PFSK-1 (cell line): ENCODE measurements around the gene NTN1.

ENCODE experiments used
- TAF1 ChIP-seq: IDR thresholded peaks from 2 replicates; pipeline ENCODE4 v1.6.1; 2012; ENCODE audit warnings: low read length, control low read depth, borderline replicate concordance; ENCODE audit not compliant: insufficient read depth
- TF ChIP-seq, protein P1 (sequence below), 2 experiments: IDR thresholded peaks; 2 replicates each; pipeline versions ENCODE4 v1.6.1 to v1.8.0; 2011 to 2012; ENCODE audit warnings: low read depth in 2 of 2, low read length in 2 of 2, control low read depth in 1 of 2, inconsistent platforms in 1 of 2, mild to moderate bottlenecking in 1 of 2, moderate library complexity in 1 of 2; ENCODE audit not compliant: insufficient read depth in 1 of 2

- TF ChIP-seq TAF1 = no peak
- TF ChIP-seq, protein P1, sequence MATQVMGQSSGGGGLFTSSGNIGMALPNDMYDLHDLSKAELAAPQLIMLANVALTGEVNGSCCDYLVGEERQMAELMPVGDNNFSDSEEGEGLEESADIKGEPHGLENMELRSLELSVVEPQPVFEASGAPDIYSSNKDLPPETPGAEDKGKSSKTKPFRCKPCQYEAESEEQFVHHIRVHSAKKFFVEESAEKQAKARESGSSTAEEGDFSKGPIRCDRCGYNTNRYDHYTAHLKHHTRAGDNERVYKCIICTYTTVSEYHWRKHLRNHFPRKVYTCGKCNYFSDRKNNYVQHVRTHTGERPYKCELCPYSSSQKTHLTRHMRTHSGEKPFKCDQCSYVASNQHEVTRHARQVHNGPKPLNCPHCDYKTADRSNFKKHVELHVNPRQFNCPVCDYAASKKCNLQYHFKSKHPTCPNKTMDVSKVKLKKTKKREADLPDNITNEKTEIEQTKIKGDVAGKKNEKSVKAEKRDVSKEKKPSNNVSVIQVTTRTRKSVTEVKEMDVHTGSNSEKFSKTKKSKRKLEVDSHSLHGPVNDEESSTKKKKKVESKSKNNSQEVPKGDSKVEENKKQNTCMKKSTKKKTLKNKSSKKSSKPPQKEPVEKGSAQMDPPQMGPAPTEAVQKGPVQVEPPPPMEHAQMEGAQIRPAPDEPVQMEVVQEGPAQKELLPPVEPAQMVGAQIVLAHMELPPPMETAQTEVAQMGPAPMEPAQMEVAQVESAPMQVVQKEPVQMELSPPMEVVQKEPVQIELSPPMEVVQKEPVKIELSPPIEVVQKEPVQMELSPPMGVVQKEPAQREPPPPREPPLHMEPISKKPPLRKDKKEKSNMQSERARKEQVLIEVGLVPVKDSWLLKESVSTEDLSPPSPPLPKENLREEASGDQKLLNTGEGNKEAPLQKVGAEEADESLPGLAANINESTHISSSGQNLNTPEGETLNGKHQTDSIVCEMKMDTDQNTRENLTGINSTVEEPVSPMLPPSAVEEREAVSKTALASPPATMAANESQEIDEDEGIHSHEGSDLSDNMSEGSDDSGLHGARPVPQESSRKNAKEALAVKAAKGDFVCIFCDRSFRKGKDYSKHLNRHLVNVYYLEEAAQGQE (IDR thresholded peaks at IDR 0.05; ENCODE audit: insufficient read depth in 1 of 2, low read depth in 2 of 2, low read length in 2 of 2) = no peak
Observed at GRCh38 chr17:9044772-9045463, 23.6 kb downstream of the NTN1 start.
